ENCODE results near the gene INTU.

DNA sequence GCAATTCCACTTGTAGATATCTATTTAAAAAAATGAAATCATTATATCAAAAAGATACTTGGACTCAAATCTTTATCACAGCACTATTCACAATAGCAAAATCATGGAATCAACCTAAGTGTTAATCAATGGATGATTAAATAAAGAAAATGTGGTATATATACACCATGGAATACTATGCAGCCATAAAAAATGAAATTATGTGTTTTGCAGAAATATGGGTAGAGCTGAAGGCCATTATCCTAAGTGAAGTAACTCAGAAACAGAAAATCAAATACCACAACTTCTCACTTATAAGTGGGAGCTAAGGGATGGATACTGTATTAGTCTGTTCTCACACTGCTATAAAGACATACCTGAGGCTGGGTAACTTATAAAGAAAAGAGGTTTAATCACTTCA lies 14.3 kb upstream of the INTU start:
- TF ChIP-seq POLR2AphosphoS5 (IDR thresholded peaks at IDR 0.05; ENCODE audit: low read depth, low read length) = no peak
- TF ChIP-seq TAF1 (IDR thresholded peaks at IDR 0.05; ENCODE audit: borderline replicate concordance, insufficient read depth, low read length) = no peak
- TF ChIP-seq SIN3A (IDR thresholded peaks at IDR 0.05; ENCODE audit: borderline replicate concordance, insufficient read depth, low read length) = no peak
- TF ChIP-seq, protein P1, sequence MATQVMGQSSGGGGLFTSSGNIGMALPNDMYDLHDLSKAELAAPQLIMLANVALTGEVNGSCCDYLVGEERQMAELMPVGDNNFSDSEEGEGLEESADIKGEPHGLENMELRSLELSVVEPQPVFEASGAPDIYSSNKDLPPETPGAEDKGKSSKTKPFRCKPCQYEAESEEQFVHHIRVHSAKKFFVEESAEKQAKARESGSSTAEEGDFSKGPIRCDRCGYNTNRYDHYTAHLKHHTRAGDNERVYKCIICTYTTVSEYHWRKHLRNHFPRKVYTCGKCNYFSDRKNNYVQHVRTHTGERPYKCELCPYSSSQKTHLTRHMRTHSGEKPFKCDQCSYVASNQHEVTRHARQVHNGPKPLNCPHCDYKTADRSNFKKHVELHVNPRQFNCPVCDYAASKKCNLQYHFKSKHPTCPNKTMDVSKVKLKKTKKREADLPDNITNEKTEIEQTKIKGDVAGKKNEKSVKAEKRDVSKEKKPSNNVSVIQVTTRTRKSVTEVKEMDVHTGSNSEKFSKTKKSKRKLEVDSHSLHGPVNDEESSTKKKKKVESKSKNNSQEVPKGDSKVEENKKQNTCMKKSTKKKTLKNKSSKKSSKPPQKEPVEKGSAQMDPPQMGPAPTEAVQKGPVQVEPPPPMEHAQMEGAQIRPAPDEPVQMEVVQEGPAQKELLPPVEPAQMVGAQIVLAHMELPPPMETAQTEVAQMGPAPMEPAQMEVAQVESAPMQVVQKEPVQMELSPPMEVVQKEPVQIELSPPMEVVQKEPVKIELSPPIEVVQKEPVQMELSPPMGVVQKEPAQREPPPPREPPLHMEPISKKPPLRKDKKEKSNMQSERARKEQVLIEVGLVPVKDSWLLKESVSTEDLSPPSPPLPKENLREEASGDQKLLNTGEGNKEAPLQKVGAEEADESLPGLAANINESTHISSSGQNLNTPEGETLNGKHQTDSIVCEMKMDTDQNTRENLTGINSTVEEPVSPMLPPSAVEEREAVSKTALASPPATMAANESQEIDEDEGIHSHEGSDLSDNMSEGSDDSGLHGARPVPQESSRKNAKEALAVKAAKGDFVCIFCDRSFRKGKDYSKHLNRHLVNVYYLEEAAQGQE (IDR thresholded peaks at IDR 0.05; ENCODE audit: insufficient read depth in 1 of 2, low read depth in 2 of 2, low read length in 2 of 2) = no peak

All from PFSK-1 (cell line).